ENCODE data around the gene DELE1.

DNA sequence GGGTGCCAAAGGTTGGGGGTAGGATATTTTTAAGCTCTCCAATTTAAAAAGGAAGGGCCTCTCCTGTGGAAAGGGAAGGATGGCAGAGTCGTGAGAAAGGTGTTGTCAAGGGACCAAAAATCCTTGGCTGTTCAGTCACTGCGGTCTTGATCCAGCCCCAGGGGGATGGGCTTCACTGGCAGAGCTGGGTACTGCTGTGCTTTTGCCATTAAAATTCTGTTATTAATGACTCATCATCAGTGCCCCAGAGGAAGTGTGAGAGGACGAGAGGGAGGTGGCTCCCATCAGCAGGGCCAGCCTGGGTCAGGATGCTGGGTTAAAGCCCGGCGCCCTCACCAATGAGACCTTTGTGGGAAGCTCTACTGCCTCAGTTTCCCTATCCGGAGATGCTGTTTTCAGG, 17.6 kb downstream of the DELE1 start:
- TF ChIP-seq, protein P1, sequence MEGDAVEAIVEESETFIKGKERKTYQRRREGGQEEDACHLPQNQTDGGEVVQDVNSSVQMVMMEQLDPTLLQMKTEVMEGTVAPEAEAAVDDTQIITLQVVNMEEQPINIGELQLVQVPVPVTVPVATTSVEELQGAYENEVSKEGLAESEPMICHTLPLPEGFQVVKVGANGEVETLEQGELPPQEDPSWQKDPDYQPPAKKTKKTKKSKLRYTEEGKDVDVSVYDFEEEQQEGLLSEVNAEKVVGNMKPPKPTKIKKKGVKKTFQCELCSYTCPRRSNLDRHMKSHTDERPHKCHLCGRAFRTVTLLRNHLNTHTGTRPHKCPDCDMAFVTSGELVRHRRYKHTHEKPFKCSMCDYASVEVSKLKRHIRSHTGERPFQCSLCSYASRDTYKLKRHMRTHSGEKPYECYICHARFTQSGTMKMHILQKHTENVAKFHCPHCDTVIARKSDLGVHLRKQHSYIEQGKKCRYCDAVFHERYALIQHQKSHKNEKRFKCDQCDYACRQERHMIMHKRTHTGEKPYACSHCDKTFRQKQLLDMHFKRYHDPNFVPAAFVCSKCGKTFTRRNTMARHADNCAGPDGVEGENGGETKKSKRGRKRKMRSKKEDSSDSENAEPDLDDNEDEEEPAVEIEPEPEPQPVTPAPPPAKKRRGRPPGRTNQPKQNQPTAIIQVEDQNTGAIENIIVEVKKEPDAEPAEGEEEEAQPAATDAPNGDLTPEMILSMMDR (IDR thresholded peaks at IDR 0.05) = peak in 1 of 12 donors; percentile 3
- no peak for TF ChIP-seq POLR2A (IDR thresholded peaks at IDR 0.05)

Measured in heart left ventricle (tissue), 13 donors.